PC-3 (cell line): ENCODE measurements around the gene PTPRN2.

Source experiments
- EZH2 ChIP-seq: fragments of 300-600 bp; sonication (generic); IDR thresholded peaks from one replicate; pipeline ENCODE4 v1.6.1; 2017; ENCODE audit warnings: antibody characterized with exemption, mild to moderate bottlenecking, low read length; ENCODE audit not compliant: unreplicated experiment
- TF ChIP-seq, protein P1 (sequence below): fragments of 300-600 bp; sonication (generic); conservative IDR thresholded peaks from 2 replicates; pipeline ENCODE4 v1.5.1; 2017; ENCODE audit warnings: antibody characterized with exemption, low read depth, mild to moderate bottlenecking, low read length

DNA sequence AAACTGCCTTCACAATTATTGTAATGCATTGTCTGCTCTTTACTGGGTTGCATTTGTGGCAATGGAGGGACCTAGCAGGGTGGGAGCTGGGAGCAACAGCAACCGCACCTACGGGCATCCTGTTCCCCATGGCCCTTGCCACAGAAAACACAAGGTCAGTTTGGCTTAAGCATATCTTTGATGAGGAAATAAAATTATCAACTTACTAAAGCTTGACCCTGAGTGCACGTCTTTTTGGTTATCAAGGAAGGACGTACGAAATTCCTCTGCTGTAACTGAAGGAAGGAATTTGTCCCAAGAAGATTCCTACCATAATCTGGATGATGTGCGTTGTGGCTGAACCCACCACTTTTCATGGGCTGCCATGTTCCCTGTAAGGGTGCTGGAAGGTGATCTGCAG lies 19.9 kb upstream of the PTPRN2 start:
- TF ChIP-seq, protein P1, sequence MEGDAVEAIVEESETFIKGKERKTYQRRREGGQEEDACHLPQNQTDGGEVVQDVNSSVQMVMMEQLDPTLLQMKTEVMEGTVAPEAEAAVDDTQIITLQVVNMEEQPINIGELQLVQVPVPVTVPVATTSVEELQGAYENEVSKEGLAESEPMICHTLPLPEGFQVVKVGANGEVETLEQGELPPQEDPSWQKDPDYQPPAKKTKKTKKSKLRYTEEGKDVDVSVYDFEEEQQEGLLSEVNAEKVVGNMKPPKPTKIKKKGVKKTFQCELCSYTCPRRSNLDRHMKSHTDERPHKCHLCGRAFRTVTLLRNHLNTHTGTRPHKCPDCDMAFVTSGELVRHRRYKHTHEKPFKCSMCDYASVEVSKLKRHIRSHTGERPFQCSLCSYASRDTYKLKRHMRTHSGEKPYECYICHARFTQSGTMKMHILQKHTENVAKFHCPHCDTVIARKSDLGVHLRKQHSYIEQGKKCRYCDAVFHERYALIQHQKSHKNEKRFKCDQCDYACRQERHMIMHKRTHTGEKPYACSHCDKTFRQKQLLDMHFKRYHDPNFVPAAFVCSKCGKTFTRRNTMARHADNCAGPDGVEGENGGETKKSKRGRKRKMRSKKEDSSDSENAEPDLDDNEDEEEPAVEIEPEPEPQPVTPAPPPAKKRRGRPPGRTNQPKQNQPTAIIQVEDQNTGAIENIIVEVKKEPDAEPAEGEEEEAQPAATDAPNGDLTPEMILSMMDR: no peak
- TF ChIP-seq EZH2: no peak
